ENCODE data around the gene CLECL1.
"Not testable (repeated sequence)": the region's sequence is repeated elsewhere in the genome, so short reads cannot be mapped to it uniquely, and the experiment has no call there.

The CLECL1 gene

GRCh38 chr12:9719790-9720189, 13.1 kb downstream of the CLECL1 start:
- no peak for DNase-seq (ENCODE audit: low read depth)

- no peak for DNase-seq (ENCODE audit: low read depth)
Observed at GRCh38 chr12:9718968-9719367, 13.9 kb downstream of the CLECL1 start.

GRCh38 chr12:9717070-9717925, 15.6 kb downstream of the CLECL1 start:
- DNase-seq (ENCODE audit: low read depth) = no peak

- DNase-seq (ENCODE audit: low read depth) = not testable (repeated sequence)
Observed at GRCh38 chr12:9713032-9713558, 19.8 kb downstream of the CLECL1 start.

- no peak for DNase-seq (ENCODE audit: low read depth)
Observed at GRCh38 chr12:9711664-9712063, 21.2 kb downstream of the CLECL1 start.

GRCh38 chr12:9710584-9711375, 22.1 kb downstream of the CLECL1 start:
- DNase-seq (ENCODE audit: low read depth) = no peak

- no peak for DNase-seq (ENCODE audit: low read depth)
Observed at GRCh38 chr12:9708853-9709252, 24.0 kb downstream of the CLECL1 start.

- DNase-seq (ENCODE audit: low read depth) = peak; percentile 47
Observed at GRCh38 chr12:9707864-9708808, 24.8 kb downstream of the CLECL1 start.

GRCh38 chr12:9707356-9707755, 25.5 kb downstream of the CLECL1 start:
- no peak for DNase-seq (ENCODE audit: low read depth)

GRCh38 chr12:9706086-9706685, 26.7 kb downstream of the CLECL1 start:
- DNase-seq (ENCODE audit: low read depth) = no peak

GRCh38 chr12:9704561-9704960, 28.3 kb downstream of the CLECL1 start:
- DNase-seq (ENCODE audit: low read depth) = not testable (repeated sequence)

GRCh38 chr12:9702255-9702654, 30.6 kb downstream of the CLECL1 start:
- DNase-seq (ENCODE audit: low read depth) = no peak

GRCh38 chr12:9701380-9702154, 31.3 kb downstream of the CLECL1 start:
- DNase-seq (ENCODE audit: low read depth) = no peak

GRCh38 chr12:9700606-9700956, 32.3 kb downstream of the CLECL1 start:
- DNase-seq (ENCODE audit: low read depth) = no peak

GRCh38 chr12:9699898-9700605, 32.8 kb downstream of the CLECL1 start:
- no peak for DNase-seq (ENCODE audit: low read depth)

GRCh38 chr12:9699269-9699897, 33.5 kb downstream of the CLECL1 start:
- no peak for DNase-seq (ENCODE audit: low read depth)

- DNase-seq (ENCODE audit: low read depth) = no peak
Observed at GRCh38 chr12:9698681-9699080, 34.2 kb downstream of the CLECL1 start.

GRCh38 chr12:9697619-9698018, 35.3 kb downstream of the CLECL1 start:
- DNase-seq (ENCODE audit: low read depth) = no peak

GRCh38 chr12:9695661-9696060, 37.2 kb downstream of the CLECL1 start:
- DNase-seq (ENCODE audit: low read depth) = not testable (repeated sequence)
